Hepatocyte (in vitro differentiated cells): ENCODE results near the gene SLC5A6. TPM values are rescaled to one million over a fixed set of nuclear protein-coding genes. Genes with fewer than 3 reads are reported as not detected.

Experiments used
- DNase-seq: peaks from one replicate; pipeline ENCODE4 v3.0.0-alpha.2; 2016; ENCODE audit warnings: low spot score
- H2AFZ ChIP-seq: fragments of 200-600 bp; sonication (generic); 2 replicates; pipeline ENCODE4 v1.6.0; 2016; ENCODE audit warnings: antibody characterized with exemption, mild to moderate bottlenecking
- H3K27ac ChIP-seq: fragments of 200-600 bp; sonication (generic); 2 replicates; pipeline ENCODE4 v1.5.1; 2016; ENCODE audit warnings: mild to moderate bottlenecking
- H3K27me3 ChIP-seq: fragments of 200-600 bp; sonication (generic); 2 replicates; pipeline ENCODE4 v1.6.1; 2016
- H3K36me3 ChIP-seq: fragments of 200-600 bp; sonication (generic); replicated peaks from 2 replicates; pipeline ENCODE4 v1.5.1; 2016; ENCODE audit warnings: low read depth; ENCODE audit not compliant: insufficient read depth
- H3K4me1 ChIP-seq: fragments of 200-600 bp; sonication (generic); 2 replicates; pipeline ENCODE4 v1.5.1; 2016; ENCODE audit warnings: mild to moderate bottlenecking, moderate library complexity; ENCODE audit not compliant: insufficient read depth
- H3K4me2 ChIP-seq: fragments of 200-600 bp; sonication (generic); 2 replicates; pipeline ENCODE4 v1.6.0; 2016
- H3K4me3 ChIP-seq: fragments of 200-600 bp; sonication (generic); 2 replicates; pipeline ENCODE4 v1.5.1; 2016; ENCODE audit warnings: mild to moderate bottlenecking
- H3K79me2 ChIP-seq: fragments of 200-600 bp; sonication (generic); 2 replicates; pipeline ENCODE4 v1.6.0; 2017; ENCODE audit warnings: mild to moderate bottlenecking
- H3K9me2 ChIP-seq: fragments of 200-600 bp; sonication (generic); replicated peaks from 2 replicates; pipeline ENCODE4 v1.6.0; 2017; ENCODE audit warnings: mild to moderate bottlenecking; ENCODE audit not compliant: insufficient read depth
- H3K9me3 ChIP-seq: fragments of 200-600 bp; sonication (generic); 2 replicates; pipeline ENCODE4 v1.5.1; 2016; ENCODE audit warnings: low read depth, mild to moderate bottlenecking
- H4K20me1 ChIP-seq: fragments of 200-600 bp; sonication (generic); 2 replicates; pipeline ENCODE4 v1.6.0; 2016; ENCODE audit warnings: mild to moderate bottlenecking; ENCODE audit not compliant: insufficient read depth, poor library complexity, severe bottlenecking
- EZH2 ChIP-seq: fragments of 200-600 bp; sonication (generic); IDR thresholded peaks from 2 replicates; pipeline ENCODE4 v1.6.1; 2016; ENCODE audit warnings: antibody characterized with exemption, mild to moderate bottlenecking, borderline replicate concordance
- EZH2phosphoT487 ChIP-seq: fragments of 200-600 bp; sonication (generic); IDR thresholded peaks from one replicate; pipeline ENCODE4 v1.6.1; 2018; ENCODE audit warnings: antibody characterized with exemption, mild to moderate bottlenecking, low read depth, moderate library complexity; ENCODE audit not compliant: unreplicated experiment, severe bottlenecking
- whole genome bisulfite sequencing: methylation state at CpG from one replicate; pipeline ENCODE4 v1.1.6; 2016; ENCODE audit warnings: low lambda C conversion rate; ENCODE audit errors: missing lambda C conversion rate; 5-methylcytosine and 5-hydroxymethylcytosine counted together
- polyA plus RNA-seq: library from polyadenylated mRNA; unstranded; fragments of >200 nt; fragmentation: Nextera tagmentation; extraction: Ambion mirVana; gene quantifications from 2 replicates; pipeline ENCODE4 v1.2.1, GENCODE V29; 2016
- total RNA-seq: library from RNA; depleted of rRNA; stranded (reverse); fragments of >200 nt; gene quantifications from 2 replicates; pipeline ENCODE4 v1.2.3, GENCODE V29; 2014
- TF ChIP-seq, protein P1 (sequence below): fragments of 200-600 bp; sonication (generic); IDR thresholded peaks from 2 replicates; pipeline ENCODE4 v1.5.1; 2016; ENCODE audit warnings: antibody characterized with exemption, mild to moderate bottlenecking; ENCODE audit not compliant: poor library complexity

Gene SLC5A6
- total and polyA plus RNA-seq, 2 experiments from 2014 or later, result 58.9 to 72.3 TPM

- H4K20me1 ChIP-seq, result no peaks in the 10 kb centered on the region
- H3K79me2 ChIP-seq, result peaks cover 24% of the 10 kb centered on the region
- H3K4me2 ChIP-seq, result peak overlapping the region; percentile 92
- TF ChIP-seq, protein P1, sequence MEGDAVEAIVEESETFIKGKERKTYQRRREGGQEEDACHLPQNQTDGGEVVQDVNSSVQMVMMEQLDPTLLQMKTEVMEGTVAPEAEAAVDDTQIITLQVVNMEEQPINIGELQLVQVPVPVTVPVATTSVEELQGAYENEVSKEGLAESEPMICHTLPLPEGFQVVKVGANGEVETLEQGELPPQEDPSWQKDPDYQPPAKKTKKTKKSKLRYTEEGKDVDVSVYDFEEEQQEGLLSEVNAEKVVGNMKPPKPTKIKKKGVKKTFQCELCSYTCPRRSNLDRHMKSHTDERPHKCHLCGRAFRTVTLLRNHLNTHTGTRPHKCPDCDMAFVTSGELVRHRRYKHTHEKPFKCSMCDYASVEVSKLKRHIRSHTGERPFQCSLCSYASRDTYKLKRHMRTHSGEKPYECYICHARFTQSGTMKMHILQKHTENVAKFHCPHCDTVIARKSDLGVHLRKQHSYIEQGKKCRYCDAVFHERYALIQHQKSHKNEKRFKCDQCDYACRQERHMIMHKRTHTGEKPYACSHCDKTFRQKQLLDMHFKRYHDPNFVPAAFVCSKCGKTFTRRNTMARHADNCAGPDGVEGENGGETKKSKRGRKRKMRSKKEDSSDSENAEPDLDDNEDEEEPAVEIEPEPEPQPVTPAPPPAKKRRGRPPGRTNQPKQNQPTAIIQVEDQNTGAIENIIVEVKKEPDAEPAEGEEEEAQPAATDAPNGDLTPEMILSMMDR, result no peak
- no peak for TF ChIP-seq EZH2phosphoT487
- TF ChIP-seq EZH2, result no peak
- no peaks in the 10 kb centered on the region for H3K9me2 ChIP-seq
- peak overlapping the region; percentile 78 for H3K4me3 ChIP-seq
- 12% methylated on average over 34 of the region's 34 CpGs for WGBS
- peak overlapping the region; percentile 80 for H2AFZ ChIP-seq
- peaks cover 36% of the 10 kb centered on the region for H3K4me1 ChIP-seq
- peak overlapping the region; percentile 100 for H3K27ac ChIP-seq
- no peaks in the 10 kb centered on the region for H3K27me3 ChIP-seq
- no peaks in the 10 kb centered on the region for H3K9me3 ChIP-seq
- no peaks in the 10 kb centered on the region for H3K36me3 ChIP-seq
- DNase-seq, result peak; percentile 55
These were observed 781 bp upstream of the SLC5A6 start for GRCh38 chr2:27212626-27213471.

GRCh38 chr2:27211241-27211942, 676 bp downstream of the SLC5A6 start:
- no peak for DNase-seq
- no peaks in the 10 kb centered on the region for H3K36me3 ChIP-seq
- no peaks in the 10 kb centered on the region for H3K9me3 ChIP-seq
- no peaks in the 10 kb centered on the region for H3K27me3 ChIP-seq
- no peak for TF ChIP-seq EZH2phosphoT487
- TF ChIP-seq, protein P1, result no peak
- no peak for TF ChIP-seq EZH2
- H3K79me2 ChIP-seq, result peaks cover 23% of the 10 kb centered on the region
- peak overlapping the region; percentile 92 for H3K4me2 ChIP-seq
- no peaks in the 10 kb centered on the region for H3K9me2 ChIP-seq
- peak overlapping the region; percentile 88 for H2AFZ ChIP-seq
- 2% methylated on average over 24 of the region's 48 CpGs for WGBS
- H3K4me3 ChIP-seq, result peak overlapping the region; percentile 78
- peak overlapping the region; percentile 100 for H3K27ac ChIP-seq
- H4K20me1 ChIP-seq, result no peaks in the 10 kb centered on the region
- peaks cover 31% of the 10 kb centered on the region for H3K4me1 ChIP-seq

DNA sequence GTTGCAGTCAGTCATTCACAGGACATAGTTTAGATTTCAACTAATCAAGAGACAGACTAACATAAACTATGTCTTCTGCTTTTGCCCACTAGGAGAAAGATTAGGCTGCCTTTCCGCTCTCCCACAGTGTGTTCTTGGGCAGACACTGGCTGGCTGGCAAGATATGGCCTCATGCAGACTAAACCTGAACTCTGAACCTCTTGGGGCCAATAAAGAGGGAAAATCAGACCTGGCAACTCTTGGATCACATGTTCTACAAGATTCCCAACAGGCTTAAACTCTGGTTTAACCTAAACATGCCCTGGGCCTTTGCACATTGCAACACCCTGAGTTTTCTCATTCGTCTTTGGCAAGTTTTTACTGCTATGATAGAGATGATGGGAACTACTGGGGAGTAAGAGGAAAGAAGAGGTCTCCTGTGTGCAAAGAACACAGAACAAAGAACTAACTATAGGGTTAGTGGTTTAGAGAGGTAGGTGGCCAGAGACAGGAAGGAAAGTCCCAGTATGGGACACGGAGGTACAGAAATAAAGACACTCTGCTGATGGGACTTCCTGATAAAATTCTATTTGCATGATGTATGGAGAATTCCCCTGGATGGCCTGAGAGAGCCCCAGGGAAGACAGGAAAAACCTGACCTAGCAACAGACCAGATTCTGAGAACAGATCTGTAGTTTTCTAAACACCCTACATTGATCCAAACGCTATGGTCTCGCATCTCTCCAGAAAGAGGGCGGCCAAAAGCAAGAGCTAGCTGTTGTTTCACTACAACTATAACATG, 2.3 kb downstream of the SLC5A6 start:
- TF ChIP-seq EZH2, result no peak
- TF ChIP-seq, protein P1, result no peak
- no peak for TF ChIP-seq EZH2phosphoT487
- Histone ChIP-seq H3K27me3 (no peaks in the 10 kb centered on the region), H2AFZ (no peak overlapping the region), H4K20me1 (no peaks in the 10 kb centered on the region), H3K36me3 (no peaks in the 10 kb centered on the region), H3K4me2 (peak overlapping the region; percentile 92), H3K9me3 (no peaks in the 10 kb centered on the region), H3K9me2 (no peaks in the 10 kb centered on the region), H3K4me1 (peaks cover 31% of the 10 kb centered on the region), H3K79me2 (peaks cover 18% of the 10 kb centered on the region), H3K4me3 (no peak overlapping the region), H3K27ac (peak overlapping the region; percentile 29)
- peak; percentile 63 for DNase-seq
- WGBS, result 72% methylated on average over 6 of the region's 6 CpGs
